SK-MEL-5 (cell line): Measurements from ENCODE around the gene CLINT1. TPM values are rescaled to one million over a fixed set of nuclear protein-coding genes. Genes with fewer than 3 reads are reported as not detected.

Source experiments
- DNase-seq: peaks from one replicate; pipeline ENCODE4 v3.0.0-alpha.2; 2016; ENCODE audit warnings: low read depth, low spot score
- in situ Hi-C: cut with HindIII; loops from 2 replicates; pipeline ENCODE4 v1.10.0; 2016; ENCODE audit warnings: low sequenced_read_pairs, high pct_unique_total_duplicates, low pct_unique_long_range_greater_than_20kb
- total RNA-seq: library from RNA; depleted of rRNA; stranded (reverse); fragments of >200 nt; shearing (Covaris generic); gene quantifications from 2 replicates; pipeline ENCODE4 v1.2.3, GENCODE V29; 2014

Gene CLINT1
- total RNA-seq, 1 experiment from 2014 or later = 48.3 TPM

GRCh38 chr5:157793301-157793700, 65.6 kb downstream of the CLINT1 start:
- no peak for DNase-seq
- in situ Hi-C loops = no loop called here

DNA sequence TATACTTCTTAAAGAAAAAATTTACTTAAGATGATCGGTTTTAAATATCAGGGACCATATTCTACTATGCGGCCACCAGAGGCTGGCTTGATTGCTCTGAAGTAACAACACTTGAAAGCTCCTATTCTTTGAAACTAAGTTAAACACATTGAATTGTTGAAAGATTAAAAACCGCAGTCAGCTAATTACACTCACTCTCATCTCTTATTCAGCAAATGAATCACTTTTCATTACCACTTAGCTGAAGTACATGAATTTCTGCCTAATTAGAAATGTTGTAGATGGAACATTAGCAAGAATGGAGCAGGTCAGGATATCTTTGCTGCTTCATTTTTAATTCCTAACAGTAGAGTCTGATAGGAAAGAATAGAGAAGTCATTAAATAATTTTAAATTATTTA, 73.1 kb downstream of the CLINT1 start:
- in situ Hi-C loops = no loop called here
- no peak for DNase-seq

DNA sequence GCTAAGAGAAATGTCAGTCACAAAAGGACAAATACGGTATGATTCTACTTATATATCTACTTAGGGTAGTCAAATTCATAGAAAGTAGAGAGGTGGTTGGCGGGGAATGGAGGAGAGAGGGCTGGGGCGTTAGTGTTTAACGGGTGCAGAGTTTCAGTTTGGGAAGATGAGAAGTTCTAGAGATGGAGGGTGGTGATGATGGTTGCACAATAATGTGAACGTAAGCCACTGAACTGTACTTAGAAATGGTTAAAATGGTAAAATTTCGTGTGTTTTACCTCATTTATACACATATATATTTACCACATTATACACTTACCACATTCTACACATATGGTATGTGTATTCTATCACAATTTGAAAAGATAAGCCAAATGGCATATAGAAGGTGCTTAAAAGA, 79.7 kb downstream of the CLINT1 start:
- DNase-seq = no peak
- in situ Hi-C loops = no loop called here

DNA sequence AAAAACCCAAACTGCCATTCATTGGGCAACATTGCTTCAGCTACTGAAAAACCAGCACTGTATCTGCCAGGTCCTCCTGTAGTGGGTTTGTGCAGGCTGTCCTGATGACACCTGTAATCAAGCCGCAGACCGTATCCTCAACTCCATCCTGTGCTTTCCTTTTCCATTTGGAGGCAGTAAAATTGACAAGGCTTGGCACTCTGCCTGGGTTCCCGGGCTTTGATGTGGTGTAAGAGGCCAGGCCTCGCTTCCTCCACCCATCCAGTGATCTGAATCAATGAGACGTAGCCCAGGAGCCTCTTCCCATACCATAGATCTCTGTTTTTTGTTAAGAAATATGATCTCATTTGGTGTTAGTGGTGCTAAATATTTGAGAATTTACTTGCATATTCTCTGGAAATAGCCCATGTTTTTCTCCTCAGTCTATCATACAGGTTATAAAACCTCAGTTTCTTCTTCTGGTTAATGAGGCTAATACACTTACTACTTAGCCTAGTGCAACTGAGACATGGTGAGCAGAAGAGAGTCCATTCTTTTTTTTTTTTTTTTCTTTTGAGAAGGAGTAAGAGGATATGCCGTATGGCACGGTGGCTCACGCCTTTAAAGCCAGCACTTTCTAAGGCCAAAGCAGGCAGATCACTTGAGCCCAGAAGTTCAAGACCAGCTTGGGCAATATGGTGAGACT, 80.7 kb downstream of the CLINT1 start:
- in situ Hi-C loops = no loop called here
- DNase-seq = peak; percentile 54

- no peak for DNase-seq
These were observed 86.8 kb downstream of the CLINT1 start for GRCh38 chr5:157772127-157772526.

DNA sequence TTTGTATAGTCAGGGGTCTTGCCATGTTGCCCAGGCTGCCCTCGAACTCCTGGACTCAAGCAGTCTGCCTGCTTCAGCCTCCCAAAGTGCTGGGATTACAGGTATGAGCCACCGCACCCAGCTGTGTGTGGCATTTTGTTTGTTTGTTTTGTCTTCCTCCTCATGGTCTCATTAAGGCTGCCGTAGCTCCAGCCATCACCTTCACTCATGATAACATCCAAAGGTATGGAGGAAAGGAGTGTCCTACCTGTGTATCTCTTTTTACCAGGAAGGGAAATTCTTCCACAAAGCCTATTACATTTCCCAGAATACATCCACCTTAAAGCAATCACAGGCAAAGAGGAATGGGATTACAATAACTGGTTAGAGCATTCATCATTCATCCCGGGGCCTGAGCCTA, 88.3 kb downstream of the CLINT1 start:
- DNase-seq = no peak
- in situ Hi-C loops = no loop called here

More at GRCh38 chr5:157772127-157772526, 86.8 kb downstream of the CLINT1 start:
- in situ Hi-C loops = no loop called here

DNA sequence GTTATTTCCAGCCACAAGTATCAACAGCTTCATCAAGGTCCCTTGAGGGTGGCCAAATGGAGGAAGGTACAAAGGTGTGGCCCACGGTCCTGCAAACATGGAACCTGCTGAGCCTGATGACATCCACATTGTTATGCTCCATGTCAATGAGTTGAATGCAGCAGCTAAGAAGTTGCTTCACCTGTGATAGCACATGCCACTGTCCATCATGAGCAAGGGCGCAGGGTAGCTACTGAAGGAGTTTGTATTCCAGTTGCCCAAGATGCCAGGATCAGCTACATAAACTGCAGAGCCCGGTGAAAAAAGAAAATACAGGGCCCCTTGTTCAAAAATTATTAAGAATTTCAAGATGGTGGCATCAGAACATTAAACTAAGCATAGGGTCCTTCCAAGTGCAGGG, 91.3 kb downstream of the CLINT1 start:
- in situ Hi-C loops = no loop called here
- no peak for DNase-seq

GRCh38 chr5:157766902-157767301, 92.0 kb downstream of the CLINT1 start:
- in situ Hi-C loops = no loop called here

GRCh38 chr5:157766442-157766841, 92.5 kb downstream of the CLINT1 start:
- DNase-seq = no peak
- in situ Hi-C loops = no loop called here

More at GRCh38 chr5:157766902-157767301, 92.0 kb downstream of the CLINT1 start:
- no peak for DNase-seq

- in situ Hi-C loops = no loop called here
These were observed 94.4 kb downstream of the CLINT1 start for GRCh38 chr5:157764531-157764930.

DNA sequence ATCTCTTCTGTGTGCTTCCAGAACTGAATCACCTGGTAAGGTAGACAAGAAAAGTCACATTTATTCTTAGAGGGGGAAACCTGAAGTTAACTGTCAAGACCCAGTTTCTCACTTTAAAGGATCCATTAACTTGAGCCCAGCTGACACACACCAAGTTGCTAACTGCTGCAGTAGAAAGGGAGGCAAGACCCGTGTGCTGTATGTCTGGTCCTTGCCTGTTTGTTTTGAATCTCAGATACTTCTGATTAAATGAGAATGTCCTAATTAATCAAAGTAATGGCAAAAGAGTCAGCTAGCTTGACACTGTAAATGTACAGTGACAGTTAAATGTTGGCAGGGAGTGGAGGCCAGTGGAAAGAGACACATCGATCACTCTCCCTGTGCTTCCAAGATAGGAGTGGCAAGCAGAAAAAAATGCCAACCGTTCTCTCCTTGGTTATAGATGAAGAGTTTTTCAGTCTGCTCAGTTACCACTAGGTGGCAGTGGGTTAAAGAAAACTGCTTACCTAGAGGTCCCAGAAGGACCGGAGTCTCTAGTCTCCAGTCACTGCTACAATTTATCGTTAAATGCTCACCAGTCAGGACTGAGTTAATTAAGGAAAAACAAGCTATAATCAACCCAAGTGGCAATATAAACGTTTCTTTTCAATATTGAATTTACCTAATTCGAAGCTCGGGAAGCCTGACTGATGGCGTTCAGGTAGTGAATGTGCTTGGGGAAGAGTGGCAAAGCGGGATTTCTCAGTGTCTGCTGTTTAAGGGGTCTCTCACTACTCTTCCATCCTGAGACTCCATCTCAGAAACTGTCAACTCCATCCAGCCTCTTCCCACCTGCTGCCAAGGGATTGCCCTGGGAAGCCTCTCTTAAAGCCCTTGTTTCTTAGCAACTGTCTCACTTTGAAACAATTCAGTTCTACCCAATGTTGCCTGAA, 97.0 kb downstream of the CLINT1 start:
- in situ Hi-C loops = no loop called here
- peak; percentile 71 for DNase-seq

More at GRCh38 chr5:157764531-157764930, 94.4 kb downstream of the CLINT1 start:
- no peak for DNase-seq

DNA sequence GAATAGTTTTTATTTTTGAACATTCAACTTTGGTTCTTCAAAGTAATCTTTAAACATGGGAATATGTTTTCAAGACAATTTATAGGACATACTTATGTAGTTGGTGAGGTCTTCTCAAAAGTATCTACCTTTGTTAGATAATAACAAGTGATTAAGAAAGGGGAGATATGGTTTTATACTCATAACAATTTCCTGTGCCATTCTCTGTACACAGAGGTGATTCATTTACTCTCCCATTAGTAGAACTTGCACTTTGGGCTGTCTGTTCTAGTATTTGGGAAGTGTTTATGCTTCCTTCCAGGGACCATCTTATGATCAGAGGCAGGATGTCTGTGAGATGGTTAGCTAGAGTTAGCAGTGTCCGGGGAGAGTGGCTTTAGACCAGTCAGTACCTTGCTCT, 100.2 kb downstream of the CLINT1 start:
- no peak for DNase-seq
- in situ Hi-C loops = no loop called here

GRCh38 chr5:157756122-157756521, 102.8 kb downstream of the CLINT1 start:
- no peak for DNase-seq
- in situ Hi-C loops = no loop called here

GRCh38 chr5:157750320-157750719, 108.6 kb downstream of the CLINT1 start:
- in situ Hi-C loops = no loop called here
- no peak for DNase-seq

GRCh38 chr5:157749462-157749799, 109.5 kb downstream of the CLINT1 start:
- DNase-seq = no peak
- in situ Hi-C loops = no loop called here

GRCh38 chr5:157748760-157749461, 110.0 kb downstream of the CLINT1 start:
- DNase-seq = no peak
- in situ Hi-C loops = no loop called here

- in situ Hi-C loops = no loop called here
- DNase-seq = no peak
These were observed 110.9 kb downstream of the CLINT1 start for GRCh38 chr5:157747766-157748700.
